Left lung (tissue), 10 donors: ENCODE data around the gene SHISA6. TPM values are rescaled to one million over a fixed set of nuclear protein-coding genes. Genes with fewer than 3 reads are reported as not detected.

Source experiments
- ATAC-seq: fragments of 200-7000 bp; cut with Tn5 transposase; one replicate; pipeline ENCODE4 v1.9.1; 2020; ENCODE audit warnings: moderate library complexity
- DNase-seq, 4 donors: peaks; one replicate each; pipeline ENCODE4 v3.0.0-alpha.2; 2013 to 2020
- H3K27ac ChIP-seq, 2 donors: fragments of 200-600 bp; sonication (generic) in 1 of 2; one replicate each; pipeline versions ENCODE4 v1.5.0 to v1.8.0; 2020 to 2021
- H3K27me3 ChIP-seq, 2 donors: fragments of 200-600 bp; sonication (generic) in 1 of 2; one replicate each; pipeline versions ENCODE4 v1.5.0 to v1.8.0; 2020 to 2021
- H3K36me3 ChIP-seq, 2 donors: fragments of 200-600 bp; sonication (generic) in 1 of 2; one replicate each; pipeline versions ENCODE4 v1.5.0 to v1.8.0; 2020 to 2021
- H3K4me1 ChIP-seq, 2 donors: fragments of 200-600 bp; one replicate each; pipeline ENCODE4 v1.8.0; 2021
- H3K4me3 ChIP-seq, 2 donors: fragments of 200-600 bp; sonication (generic) in 1 of 2; one replicate each; pipeline versions ENCODE4 v1.5.0 to v1.8.0; 2020 to 2021; ENCODE audit warnings: mild to moderate bottlenecking in 1 of 2
- H3K9me3 ChIP-seq, 2 donors: fragments of 200-600 bp; sonication (generic) in 1 of 2; one replicate each; pipeline versions ENCODE4 v1.5.0 to v1.8.0; 2020 to 2021
- CTCF ChIP-seq, 2 donors: fragments of 200-600 bp; sonication (generic) in 1 of 2; IDR thresholded peaks; one replicate each; pipeline versions ENCODE4 v1.5.0 to v1.8.0; 2021; ENCODE audit warnings: antibody characterized with exemption in 2 of 2
- intact Hi-C, 2 donors: fragments of 100-400 bp; cut with DNase I; formaldehyde crosslinking; loops; one replicate each; pipeline versions ENCODE4 v1.11.2 to v1.14.2; 2022
- polyA plus RNA-seq, 6 donors: library from polyadenylated mRNA; unstranded; fragments of 120-200 nt; gene quantifications; one replicate each; pipeline ENCODE4 v1.2.1, GENCODE V29; 2013; ENCODE audit not compliant: insufficient read length in 6 of 6
- total RNA-seq, 2 donors: library from RNA; stranded (reverse); fragmentation: NEBNext Ultra II Directional; extraction: Animal tissue kit (Norgen Biotek cat#: 25700); gene quantifications; one replicate each; pipeline ENCODE4 v1.2.1, GENCODE V29; 2021
- donor health status: DM: no; HTN: yes; CAD: no.
- donor health status: DM: no; HTN: no; CAD: no.

SHISA6 gene
- total and polyA plus RNA-seq, 8 donors: 0.06 to 0.38 (median 0.19) TPM; not detected in 1

GRCh38 chr17:11245187-11245586, 4.2 kb downstream of the SHISA6 start:
- intact Hi-C loops: no loop called here
- no peak for TF ChIP-seq CTCF (IDR thresholded peaks at IDR 0.05)
- ATAC-seq (no peak), DNase-seq (no peak)
- no peaks in the 10 kb centered on the region for H3K36me3 ChIP-seq
- H3K4me3 ChIP-seq: no peak overlapping the region
- H3K9me3 ChIP-seq: no peaks in the 10 kb centered on the region
- peaks cover 33 to 84% of the 10 kb centered on the region in 2 donors for H3K27me3 ChIP-seq
- H3K27ac ChIP-seq: no peak overlapping the region
- no peaks in the 10 kb centered on the region for H3K4me1 ChIP-seq

- H3K9me3 ChIP-seq: no peaks in the 10 kb centered on the region
- no peak for DNase-seq
- no peak for ATAC-seq
- intact Hi-C loops: no loop called here
- no peak for TF ChIP-seq CTCF (IDR thresholded peaks at IDR 0.05)
- no peaks in the 10 kb centered on the region for H3K4me1 ChIP-seq
- H3K4me3 ChIP-seq: no peak overlapping the region
- no peak overlapping the region for H3K27ac ChIP-seq
- H3K27me3 ChIP-seq: peaks cover 27 to 81% of the 10 kb centered on the region in 2 donors
- H3K36me3 ChIP-seq: no peaks in the 10 kb centered on the region
These were observed 4.8 kb downstream of the SHISA6 start for GRCh38 chr17:11245791-11246190.

- no peak overlapping the region for H3K4me3 ChIP-seq
- no peaks in the 10 kb centered on the region for H3K36me3 ChIP-seq
- peaks cover 0 to 48% of the 10 kb centered on the region in 2 donors for H3K27me3 ChIP-seq
- intact Hi-C loops: no loop called here
- ATAC-seq (no peak), DNase-seq (no peak)
- no peaks in the 10 kb centered on the region for H3K4me1 ChIP-seq
- TF ChIP-seq CTCF (IDR thresholded peaks at IDR 0.05): no peak
- H3K27ac ChIP-seq: no peak overlapping the region
- H3K9me3 ChIP-seq: no peaks in the 10 kb centered on the region
These were observed 9.1 kb downstream of the SHISA6 start for GRCh38 chr17:11250161-11250560.

- no peak for DNase-seq
- H3K36me3 ChIP-seq: no peaks in the 10 kb centered on the region
- H3K4me3 ChIP-seq: no peak overlapping the region
- H3K27ac ChIP-seq: no peak overlapping the region
- intact Hi-C loops: no loop called here
- H3K9me3 ChIP-seq: no peaks in the 10 kb centered on the region
- no peak for ATAC-seq
- peaks cover 0 to 33% of the 10 kb centered on the region in 2 donors for H3K27me3 ChIP-seq
- no peak for TF ChIP-seq CTCF (IDR thresholded peaks at IDR 0.05)
- H3K4me1 ChIP-seq: no peaks in the 10 kb centered on the region
These were observed 10.6 kb downstream of the SHISA6 start for GRCh38 chr17:11251561-11252107.

- Histone ChIP-seq H3K27ac (no peak overlapping the region), H3K36me3 (no peaks in the 10 kb centered on the region), H3K4me1 (no peaks in the 10 kb centered on the region), H3K4me3 (no peak overlapping the region), H3K9me3 (no peaks in the 10 kb centered on the region), H3K27me3 (peaks cover 0 to 28% of the 10 kb centered on the region in 2 donors)
- DNase-seq: no peak
- ATAC-seq: no peak
- TF ChIP-seq CTCF (IDR thresholded peaks at IDR 0.05): no peak
- intact Hi-C loops: no loop called here
These were observed 11.1 kb downstream of the SHISA6 start for GRCh38 chr17:11252146-11252545.
